ENCODE results near the gene CRYGB. TPM values are rescaled to one million over a fixed set of nuclear protein-coding genes. Genes with fewer than 3 reads are reported as not detected.

Gene CRYGB
- total and polyA plus RNA-seq, 2 of the 13 experiments (the other 11 are each of a cell fraction or from before 2014, with no cell fraction given) = not detected

GRCh38 chr2:208179028-208179609 is 33.2 kb upstream of the CRYGB start (continued):
- TF ChIP-seq SOX13 (IDR thresholded peaks at IDR 0.05) (peak; percentile 23; the same call in 1 of the 2 replicates), SOX13 (CRISPR knock-in tag; conservative IDR thresholded peaks at IDR 0.05 in 1 of 2, IDR thresholded peaks at IDR 0.05 in 1 of 2) (peak in 1 of 2 experiments; percentile 85; a peak in 2 of 4 replicates), TMF1 (CRISPR knock-in tag; IDR thresholded peaks at IDR 0.05; ENCODE audit: low read depth) (no peak), NR2F2 (IDR thresholded peaks at IDR 0.05; ENCODE audit: borderline replicate concordance, low read depth) (peak; percentile 89), CBFB (CRISPR knock-in tag; IDR thresholded peaks at IDR 0.05) (peak; percentile 98), MYPOP (CRISPR knock-in tag; IDR thresholded peaks at IDR 0.05) (no peak), ZNF124 (CRISPR knock-in tag; IDR thresholded peaks at IDR 0.05) (no peak), PLSCR1 (CRISPR knock-in tag; IDR thresholded peaks at IDR 0.05; ENCODE audit: borderline replicate concordance) (no peak), NFIB (CRISPR knock-in tag; IDR thresholded peaks at IDR 0.05; ENCODE audit: borderline replicate concordance) (no peak), THAP11 (CRISPR knock-in tag; IDR thresholded peaks at IDR 0.05) (peak; percentile 38; the same call in 1 of the 2 replicates), SMAD9 (CRISPR knock-in tag; IDR thresholded peaks at IDR 0.05) (no peak), ZBTB7B (CRISPR knock-in tag; IDR thresholded peaks at IDR 0.05) (peak; percentile 61; the same call in 1 of the 2 replicates), MBNL3 (CRISPR knock-in tag; conservative IDR thresholded peaks at IDR 0.05) (no peak), ZNF879 (CRISPR knock-in tag; IDR thresholded peaks at IDR 0.05) (no peak), SP5 (CRISPR knock-in tag; IDR thresholded peaks at IDR 0.05; ENCODE audit: borderline replicate concordance, low read depth) (0 out of 2 replicates have a peak, but pooled peaks have one; percentile 12), ZNF567 (CRISPR knock-in tag; IDR thresholded peaks at IDR 0.05; ENCODE audit: borderline replicate concordance) (no peak), ZNF615 (CRISPR knock-in tag; IDR thresholded peaks at IDR 0.05; ENCODE audit: borderline replicate concordance) (no peak), HES4 (CRISPR knock-in tag; IDR thresholded peaks at IDR 0.05; ENCODE audit: borderline replicate concordance) (no peak), ZSCAN21 (CRISPR knock-in tag; IDR thresholded peaks at IDR 0.05; ENCODE audit: borderline replicate concordance) (no peak), ZNF136 (CRISPR knock-in tag; IDR thresholded peaks at IDR 0.05; ENCODE audit: low read depth) (no peak), ZNF3 (CRISPR knock-in tag; IDR thresholded peaks at IDR 0.05) (no peak), GATA4 (IDR thresholded peaks at IDR 0.05; ENCODE audit: borderline replicate concordance, low read depth) (no peak), ZNF773 (CRISPR knock-in tag; IDR thresholded peaks at IDR 0.05; ENCODE audit: borderline replicate concordance) (no peak)
- TF ChIP-seq, protein P1, sequence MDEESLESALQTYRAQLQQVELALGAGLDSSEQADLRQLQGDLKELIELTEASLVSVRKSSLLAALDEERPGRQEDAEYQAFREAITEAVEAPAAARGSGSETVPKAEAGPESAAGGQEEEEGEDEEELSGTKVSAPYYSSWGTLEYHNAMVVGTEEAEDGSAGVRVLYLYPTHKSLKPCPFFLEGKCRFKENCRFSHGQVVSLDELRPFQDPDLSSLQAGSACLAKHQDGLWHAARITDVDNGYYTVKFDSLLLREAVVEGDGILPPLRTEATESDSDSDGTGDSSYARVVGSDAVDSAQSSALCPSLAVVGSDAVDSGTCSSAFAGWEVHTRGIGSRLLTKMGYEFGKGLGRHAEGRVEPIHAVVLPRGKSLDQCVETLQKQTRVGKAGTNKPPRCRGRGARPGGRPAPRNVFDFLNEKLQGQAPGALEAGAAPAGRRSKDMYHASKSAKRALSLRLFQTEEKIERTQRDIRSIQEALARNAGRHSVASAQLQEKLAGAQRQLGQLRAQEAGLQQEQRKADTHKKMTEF (CRISPR knock-in tag; IDR thresholded peaks at IDR 0.05) = peak; percentile 46; the same call in 1 of the 2 replicates
- TF ChIP-seq, protein P2, sequence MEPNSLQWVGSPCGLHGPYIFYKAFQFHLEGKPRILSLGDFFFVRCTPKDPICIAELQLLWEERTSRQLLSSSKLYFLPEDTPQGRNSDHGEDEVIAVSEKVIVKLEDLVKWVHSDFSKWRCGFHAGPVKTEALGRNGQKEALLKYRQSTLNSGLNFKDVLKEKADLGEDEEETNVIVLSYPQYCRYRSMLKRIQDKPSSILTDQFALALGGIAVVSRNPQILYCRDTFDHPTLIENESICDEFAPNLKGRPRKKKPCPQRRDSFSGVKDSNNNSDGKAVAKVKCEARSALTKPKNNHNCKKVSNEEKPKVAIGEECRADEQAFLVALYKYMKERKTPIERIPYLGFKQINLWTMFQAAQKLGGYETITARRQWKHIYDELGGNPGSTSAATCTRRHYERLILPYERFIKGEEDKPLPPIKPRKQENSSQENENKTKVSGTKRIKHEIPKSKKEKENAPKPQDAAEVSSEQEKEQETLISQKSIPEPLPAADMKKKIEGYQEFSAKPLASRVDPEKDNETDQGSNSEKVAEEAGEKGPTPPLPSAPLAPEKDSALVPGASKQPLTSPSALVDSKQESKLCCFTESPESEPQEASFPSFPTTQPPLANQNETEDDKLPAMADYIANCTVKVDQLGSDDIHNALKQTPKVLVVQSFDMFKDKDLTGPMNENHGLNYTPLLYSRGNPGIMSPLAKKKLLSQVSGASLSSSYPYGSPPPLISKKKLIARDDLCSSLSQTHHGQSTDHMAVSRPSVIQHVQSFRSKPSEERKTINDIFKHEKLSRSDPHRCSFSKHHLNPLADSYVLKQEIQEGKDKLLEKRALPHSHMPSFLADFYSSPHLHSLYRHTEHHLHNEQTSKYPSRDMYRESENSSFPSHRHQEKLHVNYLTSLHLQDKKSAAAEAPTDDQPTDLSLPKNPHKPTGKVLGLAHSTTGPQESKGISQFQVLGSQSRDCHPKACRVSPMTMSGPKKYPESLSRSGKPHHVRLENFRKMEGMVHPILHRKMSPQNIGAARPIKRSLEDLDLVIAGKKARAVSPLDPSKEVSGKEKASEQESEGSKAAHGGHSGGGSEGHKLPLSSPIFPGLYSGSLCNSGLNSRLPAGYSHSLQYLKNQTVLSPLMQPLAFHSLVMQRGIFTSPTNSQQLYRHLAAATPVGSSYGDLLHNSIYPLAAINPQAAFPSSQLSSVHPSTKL (CRISPR knock-in tag; IDR thresholded peaks at IDR 0.05) = peak; percentile 86

All from HepG2 (cell line).